ENCODE results near the gene CLASP1. TPM values are rescaled to one million over a fixed set of nuclear protein-coding genes. Genes with fewer than 3 reads are reported as not detected.
"Not testable (repeated sequence)": the region's sequence is repeated elsewhere in the genome, so short reads cannot be mapped to it uniquely, and the experiment has no call there.

CLASP1 gene
- total RNA-seq, 2 experiments from 2014 or later: 122 to 126 TPM

DNA sequence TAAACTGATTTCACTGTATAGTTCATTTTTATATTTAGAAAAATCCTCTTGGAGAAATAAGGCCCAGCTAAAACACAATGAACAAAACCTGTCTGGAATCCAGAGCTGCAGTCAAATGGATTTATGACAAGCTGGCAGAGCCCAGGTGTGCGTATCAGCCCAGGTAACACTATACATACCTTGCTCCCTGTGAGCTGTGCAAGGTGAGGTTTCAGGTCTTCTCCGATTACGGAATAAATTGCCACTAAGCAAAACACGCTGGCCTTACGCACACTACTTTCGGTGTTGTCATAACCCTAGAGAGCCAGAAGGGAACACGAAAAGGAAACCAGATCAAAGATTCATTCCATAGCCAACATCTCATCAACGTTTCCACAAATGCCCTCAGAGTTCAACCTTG lies 302.4 kb downstream of the CLASP1 start:
- DNase-seq: no peak
- H3K27me3 Mint-ChIP-seq: no peaks in the 10 kb centered on the region
- H3K9me3 Mint-ChIP-seq: no peaks in the 10 kb centered on the region
- no peak overlapping the region for H3K27ac Mint-ChIP-seq
- ChIA-PET POLR2A (interaction anchor here (0.7 kb wide), 1 partner anchor 9 kb away, joined by 4 read pairs; no protein-coding TSS in a partner anchor), CTCF (interaction anchor here (4.2 kb wide), 1 partner anchor 10 kb away, joined by 19 read pairs; no protein-coding TSS in a partner anchor)
- H3K36me3 Mint-ChIP-seq: peaks cover 58% of the 10 kb centered on the region
- intact Hi-C loops (cut with micrococcal nuclease): no loop called here
- no peaks in the 10 kb centered on the region for H3K4me1 Mint-ChIP-seq (ENCODE audit: low read depth)
- H3K4me3 Mint-ChIP-seq: no peak overlapping the region

DNA sequence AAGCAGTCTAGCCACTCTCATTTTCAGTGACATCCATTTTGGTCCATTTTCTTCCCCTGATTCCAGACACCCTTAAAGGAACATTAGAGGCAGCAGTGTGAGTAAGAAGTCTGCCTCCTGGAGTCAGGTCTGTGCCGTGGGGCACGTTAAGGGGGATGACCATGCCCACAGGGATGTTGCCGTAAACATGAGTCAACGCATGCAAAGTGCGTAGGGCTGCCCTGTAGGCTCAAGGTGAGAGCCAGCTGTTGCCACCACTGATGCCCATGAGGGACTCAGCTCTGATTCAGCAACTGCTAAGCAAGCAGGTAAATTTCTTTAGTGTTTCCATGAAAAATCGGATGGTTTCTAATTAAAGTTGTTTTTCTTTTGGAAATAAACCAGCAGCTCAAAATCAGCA lies 302.9 kb downstream of the CLASP1 start:
- intact Hi-C loops (cut with micrococcal nuclease): no loop called here
- Mint-ChIP-seq H3K4me1 (ENCODE audit: low read depth) (no peaks in the 10 kb centered on the region), H3K27me3 (no peaks in the 10 kb centered on the region), H3K9me3 (no peaks in the 10 kb centered on the region), H3K4me3 (no peak overlapping the region), H3K27ac (no peak overlapping the region), H3K36me3 (peaks cover 60% of the 10 kb centered on the region)
- ChIA-PET CTCF (interaction anchor here (4.2 kb wide), 1 partner anchor 10 kb away, joined by 19 read pairs; no protein-coding TSS in a partner anchor), POLR2A (interaction anchor here (0.7 kb wide), 1 partner anchor 9 kb away, joined by 4 read pairs; no protein-coding TSS in a partner anchor)
- no peak for DNase-seq

DNA sequence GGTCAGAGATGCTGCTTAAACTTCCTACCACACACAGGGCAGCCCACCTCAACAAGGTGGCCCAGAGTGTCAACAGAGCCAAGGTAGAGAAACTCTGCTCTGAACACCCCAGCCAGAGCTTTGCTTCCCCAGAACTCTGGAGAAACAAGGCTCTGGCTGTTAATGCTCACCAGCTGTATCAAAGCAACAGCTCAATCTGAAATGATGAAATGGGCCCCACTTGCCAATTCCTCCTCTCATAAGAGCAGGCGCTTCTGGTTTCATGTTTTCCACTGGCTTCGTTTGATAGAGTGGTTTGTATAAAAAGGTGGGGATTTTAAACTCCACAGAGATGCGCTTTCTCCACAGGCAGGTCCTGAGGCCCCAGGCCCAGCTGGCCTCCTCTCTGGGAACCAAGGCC lies 303.4 kb downstream of the CLASP1 start:
- H3K4me3 Mint-ChIP-seq: no peak overlapping the region
- intact Hi-C loops (cut with micrococcal nuclease): no loop called here
- no peaks in the 10 kb centered on the region for H3K4me1 Mint-ChIP-seq (ENCODE audit: low read depth)
- H3K36me3 Mint-ChIP-seq: peaks cover 56% of the 10 kb centered on the region
- no peaks in the 10 kb centered on the region for H3K27me3 Mint-ChIP-seq
- no peak overlapping the region for H3K27ac Mint-ChIP-seq
- no peak for DNase-seq
- CTCF ChIA-PET: interaction anchor here (4.2 kb wide), 1 partner anchor 11 kb away, joined by 19 read pairs; no protein-coding TSS in a partner anchor
- H3K9me3 Mint-ChIP-seq: no peaks in the 10 kb centered on the region
- POLR2A ChIA-PET: interaction anchor here (0.7 kb wide), 1 partner anchor 9 kb away, joined by 4 read pairs; no protein-coding TSS in a partner anchor

DNA sequence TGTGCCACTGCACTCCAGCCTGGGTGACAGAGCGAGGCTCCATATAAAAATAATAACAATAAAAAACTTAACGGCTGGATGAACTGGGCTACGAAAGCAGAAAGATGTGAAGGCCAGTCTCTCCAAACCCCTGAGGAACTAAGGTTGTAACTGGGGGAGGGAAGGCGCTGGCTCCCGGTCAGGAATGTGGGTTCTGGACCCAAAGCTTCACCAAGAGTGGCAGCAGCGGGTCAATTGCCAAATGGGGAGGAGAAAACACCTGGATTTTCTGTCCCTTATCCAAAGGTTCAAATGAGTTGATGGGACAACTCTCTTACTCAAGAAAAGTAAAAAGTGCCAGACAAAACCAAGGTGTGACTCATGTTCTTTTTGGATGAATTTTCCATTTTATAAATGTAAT lies 304.2 kb downstream of the CLASP1 start:
- Mint-ChIP-seq H3K9me3 (no peaks in the 10 kb centered on the region), H3K36me3 (peaks cover 63% of the 10 kb centered on the region), H3K27ac (no peak overlapping the region), H3K4me1 (ENCODE audit: low read depth) (no peaks in the 10 kb centered on the region), H3K27me3 (no peaks in the 10 kb centered on the region), H3K4me3 (no peak overlapping the region)
- CTCF ChIA-PET: interaction anchor here (4.2 kb wide), 1 partner anchor 12 kb away, joined by 19 read pairs; no protein-coding TSS in a partner anchor
- POLR2A ChIA-PET: no interaction called here
- DNase-seq: no peak
- intact Hi-C loops (cut with micrococcal nuclease): no loop called here

DNA sequence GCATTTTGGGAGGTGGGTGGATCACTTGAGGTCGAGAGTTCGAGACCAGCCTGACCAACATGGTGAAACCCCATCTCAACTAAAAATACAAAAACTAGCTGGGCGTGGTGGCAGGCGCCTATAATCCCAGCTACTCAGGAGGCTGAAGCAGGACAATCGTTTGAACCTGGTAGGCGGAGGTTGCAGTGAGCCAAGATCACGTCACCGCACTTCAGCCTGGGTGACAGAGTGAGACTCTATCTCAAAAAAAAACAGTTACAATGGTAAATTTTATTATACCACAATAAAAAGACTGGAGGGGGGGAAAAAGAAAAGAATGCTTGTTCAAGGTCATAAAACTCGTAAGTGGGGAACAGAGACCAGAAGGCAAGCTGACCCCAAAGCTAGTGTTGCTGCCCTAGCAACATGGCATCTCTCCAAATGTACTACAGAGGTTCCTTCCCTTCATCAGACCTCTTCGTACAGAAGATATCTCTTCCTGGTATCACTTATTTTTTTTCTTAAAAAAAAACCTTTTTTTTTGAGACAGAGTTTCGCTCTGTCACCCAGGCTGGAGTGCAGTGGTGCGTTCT lies 305.3 kb downstream of the CLASP1 start:
- H3K36me3 Mint-ChIP-seq: peaks cover 66% of the 10 kb centered on the region
- intact Hi-C loops (cut with micrococcal nuclease); H3K27me3 Mint-ChIP-seq; H3K4me1 Mint-ChIP-seq (ENCODE audit: low read depth); H3K4me3 Mint-ChIP-seq; H3K9me3 Mint-ChIP-seq; POLR2A ChIA-PET; DNase-seq; H3K27ac Mint-ChIP-seq: not testable (repeated sequence)
- CTCF ChIA-PET: interaction anchor here (1.1 to 4.2 kb wide), 2 partner anchors 13 to 21 kb away, joined by 3 to 19 read pairs; no protein-coding TSS in a partner anchor

DNA sequence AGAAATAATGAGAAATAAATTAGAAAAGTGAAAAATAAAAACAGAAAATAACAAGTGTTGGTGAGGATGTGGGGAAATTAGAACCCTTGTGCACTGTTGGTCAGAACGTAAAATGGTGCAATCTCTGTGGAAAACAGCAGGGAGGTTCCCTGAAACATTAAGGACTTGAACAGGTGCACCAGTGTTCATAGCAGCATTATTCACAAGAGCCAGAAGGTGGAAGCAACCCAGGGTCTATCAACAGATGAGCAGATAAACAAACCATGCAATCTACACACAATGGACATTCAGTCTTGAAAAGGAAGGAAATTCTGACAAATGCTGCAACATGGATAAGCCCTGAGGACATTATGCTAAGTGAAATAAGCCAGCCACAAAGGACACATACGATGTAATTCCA lies 306.1 kb downstream of the CLASP1 start:
- no peak overlapping the region for H3K4me3 Mint-ChIP-seq
- no peaks in the 10 kb centered on the region for H3K9me3 Mint-ChIP-seq
- DNase-seq: no peak
- H3K36me3 Mint-ChIP-seq: peaks cover 61% of the 10 kb centered on the region
- no peak overlapping the region for H3K27ac Mint-ChIP-seq
- no peaks in the 10 kb centered on the region for H3K4me1 Mint-ChIP-seq (ENCODE audit: low read depth)
- intact Hi-C loops (cut with micrococcal nuclease): no loop called here
- ChIA-PET CTCF (interaction anchor here (4.2 kb wide), 1 partner anchor 13 kb away, joined by 19 read pairs; no protein-coding TSS in a partner anchor), POLR2A (no interaction called here)
- H3K27me3 Mint-ChIP-seq: no peaks in the 10 kb centered on the region

DNA sequence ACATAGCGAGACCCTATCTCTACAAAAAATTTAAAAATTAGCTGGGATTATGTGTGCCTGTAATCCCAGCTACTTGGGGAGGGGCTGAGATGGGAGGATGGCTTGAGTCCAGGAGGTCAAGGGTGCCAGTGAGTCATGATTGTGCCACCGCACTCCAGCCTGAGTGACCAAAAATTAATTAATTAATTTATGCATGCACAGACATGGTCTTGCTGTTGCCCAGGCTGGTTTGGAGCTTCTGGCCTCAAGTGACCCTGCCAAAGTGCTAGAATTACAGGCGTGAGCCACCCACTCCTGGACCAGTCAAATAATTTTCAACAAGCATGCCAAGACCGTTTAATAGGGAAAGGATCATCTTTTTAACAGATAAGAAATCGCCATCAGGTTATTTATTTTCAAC lies 306.5 kb downstream of the CLASP1 start:
- Mint-ChIP-seq H3K27ac (no peak overlapping the region), H3K9me3 (no peaks in the 10 kb centered on the region), H3K4me1 (ENCODE audit: low read depth) (no peaks in the 10 kb centered on the region), H3K27me3 (no peaks in the 10 kb centered on the region), H3K4me3 (no peak overlapping the region), H3K36me3 (peaks cover 58% of the 10 kb centered on the region)
- DNase-seq: no peak
- CTCF ChIA-PET: no interaction called here
- POLR2A ChIA-PET: no interaction called here
- intact Hi-C loops (cut with micrococcal nuclease): no loop called here

DNA sequence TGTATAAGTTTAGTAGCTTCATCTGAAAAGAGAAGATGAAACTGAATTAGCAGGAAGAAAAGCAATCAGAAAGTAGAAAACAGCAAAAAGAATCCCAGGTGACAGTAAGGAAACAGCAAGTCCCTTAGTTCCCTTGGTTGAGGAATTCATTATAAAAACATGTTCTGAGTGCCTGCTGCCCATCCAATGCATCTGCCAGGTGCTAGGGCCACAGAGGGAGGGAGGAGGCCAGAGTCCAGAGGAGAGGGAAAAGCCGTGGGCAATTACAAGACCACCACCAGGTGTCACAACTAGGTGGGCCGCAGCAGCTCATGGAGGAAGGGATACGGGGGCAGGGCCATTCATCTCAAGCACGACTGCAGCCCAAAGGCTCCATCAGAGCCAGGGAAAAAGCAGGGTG lies 308.3 kb downstream of the CLASP1 start:
- Mint-ChIP-seq H3K4me3 (no peak overlapping the region), H3K4me1 (ENCODE audit: low read depth) (no peaks in the 10 kb centered on the region), H3K36me3 (peaks cover 40% of the 10 kb centered on the region), H3K9me3 (no peaks in the 10 kb centered on the region), H3K27me3 (no peaks in the 10 kb centered on the region), H3K27ac (no peak overlapping the region)
- intact Hi-C loops (cut with micrococcal nuclease): no loop called here
- no peak for DNase-seq
- ChIA-PET CTCF (interaction anchor here (0.6 kb wide), 1 partner anchor 14 kb away, joined by 3 read pairs; no protein-coding TSS in a partner anchor), POLR2A (no interaction called here)

DNA sequence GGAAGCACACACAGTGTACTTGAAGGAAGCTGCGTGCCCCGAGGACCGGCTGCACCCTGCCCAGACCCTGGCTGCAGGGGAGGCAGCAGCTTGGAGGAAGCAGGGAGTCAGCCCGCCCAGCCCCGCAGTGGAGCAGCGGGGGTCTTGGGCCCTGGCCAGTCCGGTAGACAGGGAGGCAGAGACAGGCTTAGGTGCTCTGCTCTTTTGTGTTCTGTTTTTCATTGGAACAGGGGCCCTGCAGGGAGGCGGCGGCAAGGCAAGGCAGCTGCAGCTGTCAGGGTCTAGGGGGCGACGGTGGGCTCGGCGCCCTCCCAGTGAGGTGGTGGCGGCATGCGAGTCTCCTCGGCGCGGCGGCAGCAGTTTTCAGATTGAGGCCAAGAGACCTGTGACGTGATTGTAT lies 311.0 kb downstream of the CLASP1 start:
- POLR2A ChIA-PET: interaction anchor here (1.6 kb wide), 1 partner anchor 8 kb away, joined by 4 read pairs; no protein-coding TSS in a partner anchor
- CTCF ChIA-PET: interaction anchor here (0.9 kb wide), 1 partner anchor 18 kb away, joined by 3 read pairs; no protein-coding TSS in a partner anchor
- no peak overlapping the region for H3K4me3 Mint-ChIP-seq
- DNase-seq: no peak
- no peak overlapping the region for H3K27ac Mint-ChIP-seq
- peaks cover 31% of the 10 kb centered on the region for H3K36me3 Mint-ChIP-seq
- intact Hi-C loops (cut with micrococcal nuclease): no loop called here
- peaks cover 3% of the 10 kb centered on the region for H3K4me1 Mint-ChIP-seq (ENCODE audit: low read depth)
- no peaks in the 10 kb centered on the region for H3K9me3 Mint-ChIP-seq
- H3K27me3 Mint-ChIP-seq: no peaks in the 10 kb centered on the region

DNA sequence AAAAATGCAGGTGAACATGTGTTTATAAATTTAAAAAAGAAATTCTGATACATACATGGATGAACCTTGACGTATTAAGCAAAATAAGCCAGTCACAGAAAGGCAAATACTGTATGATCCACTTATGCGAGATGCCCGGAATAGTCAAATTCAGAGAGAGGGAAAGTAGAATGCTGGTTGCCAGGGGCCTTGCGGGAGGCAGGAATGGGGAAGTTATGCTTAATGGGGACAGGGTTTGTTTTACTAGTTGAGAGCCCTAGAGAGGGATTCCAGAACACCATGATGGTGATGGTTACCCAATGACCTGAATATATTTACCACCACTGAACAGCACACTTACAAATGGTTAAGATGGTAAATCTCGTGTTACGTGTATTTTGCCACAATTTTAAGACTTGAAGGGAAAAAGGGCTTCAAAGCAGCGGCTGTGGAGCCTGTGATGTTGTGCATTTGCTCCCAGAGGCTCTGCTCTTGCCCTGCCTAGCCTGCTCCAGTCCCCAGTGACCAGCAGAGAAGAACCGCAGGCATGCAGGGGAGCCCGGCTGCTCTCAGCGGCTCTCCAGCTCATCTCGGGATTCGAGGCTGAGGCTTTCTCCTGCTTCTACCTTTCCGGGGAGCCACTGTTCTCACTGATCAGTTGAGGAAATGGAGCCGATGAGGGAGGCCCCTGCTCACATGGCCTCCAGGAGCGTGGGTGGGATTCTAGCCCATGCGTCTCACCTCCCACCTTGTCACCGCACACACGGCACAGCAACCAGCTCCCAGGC lies 312.6 kb downstream of the CLASP1 start:
- peaks cover 23% of the 10 kb centered on the region for H3K36me3 Mint-ChIP-seq
- no peak overlapping the region for H3K4me3 Mint-ChIP-seq
- H3K27me3 Mint-ChIP-seq: no peaks in the 10 kb centered on the region
- no peaks in the 10 kb centered on the region for H3K9me3 Mint-ChIP-seq
- intact Hi-C loops (cut with micrococcal nuclease): no loop called here
- H3K27ac Mint-ChIP-seq: no peak overlapping the region
- DNase-seq: no peak
- CTCF ChIA-PET: no interaction called here
- POLR2A ChIA-PET: interaction anchor here (1.6 kb wide), 1 partner anchor 10 kb away, joined by 4 read pairs; no protein-coding TSS in a partner anchor
- peaks cover 3% of the 10 kb centered on the region for H3K4me1 Mint-ChIP-seq (ENCODE audit: low read depth)

DNA sequence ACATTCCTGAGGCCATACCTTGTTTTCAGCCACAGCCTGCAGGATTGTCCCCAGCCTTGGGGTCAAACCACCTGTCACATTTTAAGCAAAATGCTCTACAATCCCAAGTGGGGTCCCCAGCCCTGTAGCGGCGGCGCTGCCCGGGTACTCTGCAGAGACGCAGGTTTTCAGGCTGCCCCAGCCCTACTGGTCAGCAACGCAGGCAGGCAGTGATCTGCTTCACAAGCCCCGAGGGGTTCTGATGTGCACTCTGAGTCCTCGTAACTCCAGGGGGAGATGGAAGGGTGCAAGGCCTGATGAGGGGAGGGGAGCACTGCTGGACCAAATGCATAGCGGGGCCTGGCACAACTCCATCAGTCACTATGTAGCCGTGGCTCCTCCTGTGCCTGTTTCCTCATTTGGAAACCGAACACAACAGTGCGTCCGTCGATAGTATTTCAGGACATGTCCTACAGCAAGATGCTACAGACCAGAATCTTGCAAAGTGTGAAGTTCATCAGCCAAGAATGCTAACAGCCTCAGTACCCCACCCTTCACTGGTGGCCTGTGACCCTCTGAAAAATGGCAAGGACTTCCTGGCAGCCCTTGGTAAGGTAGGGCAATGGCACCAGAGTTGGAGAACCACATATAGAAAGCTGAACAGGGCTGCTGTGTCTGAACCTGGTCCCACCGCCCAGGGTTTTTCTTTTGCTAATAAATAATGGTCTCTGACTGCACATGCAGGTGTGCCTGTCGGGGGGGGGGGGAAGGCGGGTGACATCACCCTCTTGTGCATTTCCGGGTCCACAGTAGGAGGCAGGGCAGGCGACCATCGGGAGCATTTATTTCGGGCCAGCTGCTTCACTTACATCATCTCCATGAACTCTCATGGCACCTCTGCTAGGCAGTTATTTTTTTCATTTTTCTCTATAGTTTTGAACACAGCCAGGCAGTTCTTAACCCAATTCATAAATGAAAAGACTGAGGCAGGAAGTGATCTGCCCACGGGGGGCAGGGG lies 313.7 kb downstream of the CLASP1 start:
- POLR2A ChIA-PET: no interaction called here
- H3K27ac Mint-ChIP-seq: no peak overlapping the region

More for the DNA sequence above, 313.7 kb downstream of the CLASP1 start:
- Mint-ChIP-seq H3K4me3 (no peak overlapping the region), H3K4me1 (ENCODE audit: low read depth) (peaks cover 3% of the 10 kb centered on the region), H3K36me3 (peaks cover 15% of the 10 kb centered on the region), H3K9me3 (no peaks in the 10 kb centered on the region), H3K27me3 (no peaks in the 10 kb centered on the region)
- intact Hi-C loops (cut with micrococcal nuclease): no loop called here
- no peak for DNase-seq
- CTCF ChIA-PET: no interaction called here

All from activated CD4-positive, alpha-beta memory T cell treated with anti-CD3 and anti-CD28 coated beads for 36 hours (primary cell).